HL-60 (cell line): ENCODE data around the gene SFXN5.

Experiments used
- DNase-seq, 2 experiments: peaks; one replicate each; pipeline ENCODE4 v3.0.0-alpha.2; 2010 to 2020; ENCODE audit warnings: low read depth in 1 of 2, low spot score in 1 of 2
- H3K27ac ChIP-seq: fragments of 250-450 bp; sonication (Bioruptor Pico); replicated peaks from 2 replicates; pipeline ENCODE4 v1.5.1; 2020; ENCODE audit warnings: mild to moderate bottlenecking, moderate library complexity
- H3K27me3 ChIP-seq: fragments of 250-450 bp; sonication (Bioruptor Pico); 2 replicates; pipeline ENCODE4 v1.5.1; 2021; ENCODE audit warnings: mild to moderate bottlenecking, moderate library complexity; ENCODE audit not compliant: insufficient read depth, poor library complexity, severe bottlenecking
- H3K4me3 ChIP-seq: replicated peaks from 2 replicates; pipeline ENCODE4 v1.5.1; 2011; ENCODE audit warnings: mild to moderate bottlenecking, control low read depth, low read length; ENCODE audit not compliant: insufficient read depth
- CTCF ChIP-seq: IDR thresholded peaks from one replicate; pipeline ENCODE4 v1.5.1; 2011; ENCODE audit warnings: low read length, control low read depth, inconsistent platforms; ENCODE audit not compliant: insufficient read depth
- GABPA ChIP-seq: IDR thresholded peaks from 2 replicates; pipeline ENCODE4 v1.6.1; 2012; ENCODE audit warnings: low read depth
- POLR2AphosphoS5 ChIP-seq: IDR thresholded peaks from 2 replicates; pipeline ENCODE4 v1.6.1; 2012; ENCODE audit warnings: low read depth
- REST ChIP-seq: IDR thresholded peaks from 2 replicates; pipeline ENCODE4 v1.6.1; 2012; ENCODE audit warnings: low read depth; ENCODE audit not compliant: insufficient replicate concordance
- SPI1 ChIP-seq: IDR thresholded peaks from 2 replicates; pipeline ENCODE4 v1.6.1; 2012; ENCODE audit warnings: low read depth, mild to moderate bottlenecking, borderline replicate concordance

SFXN5 gene

GRCh38 chr2:72925328-72925943, 146.1 kb downstream of the SFXN5 start:
- H3K4me3 ChIP-seq = no peak overlapping the region
- H3K27ac ChIP-seq = no peak overlapping the region
- no peak for TF ChIP-seq GABPA
- TF ChIP-seq POLR2AphosphoS5 = no peak
- no peak for TF ChIP-seq SPI1
- TF ChIP-seq CTCF = no peak
- no peak for TF ChIP-seq REST
- no peak for DNase-seq
- peaks cover 94% of the 10 kb centered on the region for H3K27me3 ChIP-seq

GRCh38 chr2:72924353-72925240, 146.9 kb downstream of the SFXN5 start:
- Histone ChIP-seq H3K4me3 (no peak overlapping the region), H3K27me3 (peaks cover 95% of the 10 kb centered on the region), H3K27ac (no peak overlapping the region)
- peak in 1 of 2 experiments; percentile 11 for DNase-seq
- TF ChIP-seq CTCF = no peak
- TF ChIP-seq REST = no peak
- TF ChIP-seq GABPA = no peak
- TF ChIP-seq POLR2AphosphoS5 = no peak
- TF ChIP-seq SPI1 = no peak

- Histone ChIP-seq H3K4me3 (no peak overlapping the region), H3K27me3 (peaks cover 96% of the 10 kb centered on the region), H3K27ac (no peak overlapping the region)
- TF ChIP-seq REST (no peak), GABPA (no peak), CTCF (no peak), SPI1 (no peak), POLR2AphosphoS5 (no peak)
- no peak for DNase-seq
Observed at GRCh38 chr2:72923833-72924352, 147.6 kb downstream of the SFXN5 start.
